ENCODE data around the gene RNU4-1.
A peak's percentile ranks its signal among the peaks of the same experiment; 100 is the strongest.

RNU4-1 gene

DNA sequence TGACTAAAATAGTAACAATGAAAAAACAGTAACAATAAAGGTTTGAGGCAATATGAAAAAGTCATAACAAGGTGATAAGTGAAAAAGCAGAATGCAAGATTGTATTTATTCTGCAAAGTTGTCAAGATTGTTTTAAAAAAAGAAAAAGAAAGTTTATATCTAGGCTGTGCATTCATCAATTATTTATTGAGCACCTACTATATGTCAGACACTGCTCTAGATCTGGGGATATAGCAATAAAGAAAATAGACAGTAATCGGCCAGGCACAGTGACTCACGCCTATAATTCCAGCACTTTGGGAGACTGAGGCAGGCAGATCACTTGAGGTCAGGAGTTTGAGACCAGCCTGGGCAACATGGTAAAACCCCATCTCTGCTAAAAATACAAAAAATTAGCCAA, 30.7 kb upstream of the RNU4-1 start:
- Histone ChIP-seq H3K27me3 (no peaks in the 10 kb centered on the region), H3K4me1 (no peaks in the 10 kb centered on the region)
- DNase-seq, result no peak

DNA sequence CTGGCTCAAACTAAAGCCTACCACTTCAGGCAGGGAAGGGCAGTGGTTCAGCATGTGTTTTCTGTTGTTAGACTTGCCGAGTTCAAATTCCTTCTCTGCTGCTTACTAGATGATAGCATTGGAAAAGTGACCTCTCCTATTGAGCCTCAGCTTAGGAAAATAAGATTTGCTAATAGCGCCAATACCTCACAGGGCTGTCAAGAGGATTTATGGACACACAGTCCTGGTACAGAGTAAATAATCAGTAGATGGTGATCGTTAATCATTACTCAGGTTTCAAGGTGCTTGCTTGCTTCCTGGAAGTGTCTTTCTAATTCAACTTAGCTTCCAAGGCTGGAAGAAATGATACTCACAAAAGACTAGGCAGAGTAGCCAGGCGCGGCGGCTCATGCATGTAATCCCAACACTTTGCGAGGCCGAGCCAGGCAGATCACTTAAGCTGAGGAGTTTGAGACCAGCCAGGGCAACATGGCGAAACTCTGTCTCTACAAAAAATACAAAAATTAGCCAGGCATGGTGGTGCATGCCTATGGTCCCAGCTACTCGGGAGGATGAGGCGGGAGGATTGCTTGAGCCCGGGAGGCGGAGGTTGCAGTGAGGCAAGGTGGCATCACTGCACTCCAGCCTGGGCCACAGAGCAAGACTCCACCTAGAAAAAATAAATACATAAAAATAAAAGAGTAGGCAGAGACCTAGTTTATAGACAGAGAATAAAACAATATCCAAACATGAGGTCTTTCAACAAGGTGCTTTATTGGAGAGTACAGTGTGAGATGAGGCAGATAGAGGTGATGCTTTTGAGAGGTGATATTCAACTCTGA, 28.6 kb upstream of the RNU4-1 start:
- DNase-seq, result no peak
- no peak overlapping the region for H3K4me3 ChIP-seq (ENCODE audit: low read depth, low read length)
- H3K27me3 ChIP-seq, result no peaks in the 10 kb centered on the region
- no peaks in the 10 kb centered on the region for H3K36me3 ChIP-seq
- TF ChIP-seq, protein P1, sequence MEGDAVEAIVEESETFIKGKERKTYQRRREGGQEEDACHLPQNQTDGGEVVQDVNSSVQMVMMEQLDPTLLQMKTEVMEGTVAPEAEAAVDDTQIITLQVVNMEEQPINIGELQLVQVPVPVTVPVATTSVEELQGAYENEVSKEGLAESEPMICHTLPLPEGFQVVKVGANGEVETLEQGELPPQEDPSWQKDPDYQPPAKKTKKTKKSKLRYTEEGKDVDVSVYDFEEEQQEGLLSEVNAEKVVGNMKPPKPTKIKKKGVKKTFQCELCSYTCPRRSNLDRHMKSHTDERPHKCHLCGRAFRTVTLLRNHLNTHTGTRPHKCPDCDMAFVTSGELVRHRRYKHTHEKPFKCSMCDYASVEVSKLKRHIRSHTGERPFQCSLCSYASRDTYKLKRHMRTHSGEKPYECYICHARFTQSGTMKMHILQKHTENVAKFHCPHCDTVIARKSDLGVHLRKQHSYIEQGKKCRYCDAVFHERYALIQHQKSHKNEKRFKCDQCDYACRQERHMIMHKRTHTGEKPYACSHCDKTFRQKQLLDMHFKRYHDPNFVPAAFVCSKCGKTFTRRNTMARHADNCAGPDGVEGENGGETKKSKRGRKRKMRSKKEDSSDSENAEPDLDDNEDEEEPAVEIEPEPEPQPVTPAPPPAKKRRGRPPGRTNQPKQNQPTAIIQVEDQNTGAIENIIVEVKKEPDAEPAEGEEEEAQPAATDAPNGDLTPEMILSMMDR (IDR thresholded peaks at IDR 0.05; ENCODE audit: low read depth, low read length), result no peak
- H3K9me3 ChIP-seq, result no peaks in the 10 kb centered on the region
- H3K4me1 ChIP-seq, result no peaks in the 10 kb centered on the region

More for the DNA sequence above, 30.7 kb upstream of the RNU4-1 start:
- no peak overlapping the region for H3K4me3 ChIP-seq (ENCODE audit: low read depth, low read length)
- no peaks in the 10 kb centered on the region for H3K36me3 ChIP-seq
- H3K9me3 ChIP-seq, result no peaks in the 10 kb centered on the region
- TF ChIP-seq, protein P1 (IDR thresholded peaks at IDR 0.05; ENCODE audit: low read depth, low read length), result no peak

DNA sequence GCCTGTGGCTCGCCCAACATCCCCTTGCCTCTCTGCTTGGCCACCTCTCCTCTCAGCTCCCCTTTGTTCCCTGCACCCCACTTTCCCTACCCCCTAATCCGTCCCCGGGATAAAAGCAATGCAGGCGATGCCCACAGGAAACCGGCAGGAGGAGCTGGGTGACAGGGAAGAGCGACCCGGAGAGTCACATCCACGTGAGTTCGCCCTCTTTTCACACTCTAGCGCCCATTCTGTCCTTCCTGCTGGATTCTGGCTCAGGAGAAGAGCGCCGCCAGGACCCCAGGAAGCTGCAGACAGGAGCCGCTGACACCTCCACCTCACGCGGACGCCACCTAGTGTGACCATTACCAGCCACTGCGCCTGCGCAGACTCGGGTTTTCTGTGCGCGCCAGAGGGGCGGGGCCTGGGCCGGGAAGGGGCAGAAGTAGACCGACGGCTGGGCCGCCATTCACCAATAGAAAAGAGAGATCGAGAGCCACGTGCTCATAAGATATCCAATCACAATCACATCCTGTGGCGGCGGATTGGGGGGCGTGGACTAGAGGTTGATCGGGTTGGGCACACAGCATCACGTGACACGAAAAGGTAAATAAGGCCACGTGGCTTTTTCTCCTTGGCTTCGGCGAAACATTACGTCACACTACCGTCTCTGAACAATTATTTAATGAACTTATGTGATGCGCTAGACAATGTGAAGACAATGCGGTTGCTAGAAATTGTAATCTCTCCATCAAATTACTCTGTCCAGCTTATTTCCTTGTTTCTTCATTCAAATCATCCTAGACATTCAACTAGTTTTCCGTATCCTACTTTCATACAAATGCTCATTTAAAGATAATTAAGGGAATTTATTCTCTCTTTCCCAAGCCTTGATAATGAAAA, 24.4 kb upstream of the RNU4-1 start:
- TF ChIP-seq, protein P1 (IDR thresholded peaks at IDR 0.05; ENCODE audit: low read depth, low read length), result peak; percentile 47
- no peaks in the 10 kb centered on the region for H3K27me3 ChIP-seq
- peak; percentile 100 for DNase-seq
- no peaks in the 10 kb centered on the region for H3K36me3 ChIP-seq
- H3K4me1 ChIP-seq, result no peaks in the 10 kb centered on the region
- peak overlapping the region; percentile 73 for H3K4me3 ChIP-seq (ENCODE audit: low read depth, low read length)
- H3K9me3 ChIP-seq, result no peaks in the 10 kb centered on the region

DNA sequence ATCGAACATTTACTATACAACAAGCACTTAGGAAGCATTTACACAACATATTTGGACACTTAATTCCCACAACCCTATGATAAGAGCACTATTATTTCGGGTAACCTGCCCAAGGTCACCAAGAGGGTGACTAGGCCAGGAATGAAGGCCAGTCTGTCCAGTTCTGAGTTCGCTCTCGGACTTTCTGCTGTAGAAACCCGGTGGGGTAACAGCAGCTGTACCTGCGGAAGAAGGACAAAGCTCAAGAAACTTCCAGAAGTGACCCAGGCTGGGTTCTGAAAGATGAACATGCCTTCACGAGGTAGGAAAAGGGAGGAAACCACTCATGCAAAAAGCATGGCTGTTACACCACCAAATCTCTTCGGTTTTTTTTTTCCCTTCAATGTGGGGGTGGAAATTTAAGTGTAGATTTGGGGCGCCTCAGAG, 23.8 kb upstream of the RNU4-1 start:
- H3K9me3 ChIP-seq, result no peaks in the 10 kb centered on the region
- H3K27me3 ChIP-seq, result no peaks in the 10 kb centered on the region
- H3K4me1 ChIP-seq, result no peaks in the 10 kb centered on the region
- DNase-seq, result no peak
- no peaks in the 10 kb centered on the region for H3K36me3 ChIP-seq
- TF ChIP-seq, protein P1 (IDR thresholded peaks at IDR 0.05; ENCODE audit: low read depth, low read length), result no peak
- peak overlapping the region; percentile 73 for H3K4me3 ChIP-seq (ENCODE audit: low read depth, low read length)

DNA sequence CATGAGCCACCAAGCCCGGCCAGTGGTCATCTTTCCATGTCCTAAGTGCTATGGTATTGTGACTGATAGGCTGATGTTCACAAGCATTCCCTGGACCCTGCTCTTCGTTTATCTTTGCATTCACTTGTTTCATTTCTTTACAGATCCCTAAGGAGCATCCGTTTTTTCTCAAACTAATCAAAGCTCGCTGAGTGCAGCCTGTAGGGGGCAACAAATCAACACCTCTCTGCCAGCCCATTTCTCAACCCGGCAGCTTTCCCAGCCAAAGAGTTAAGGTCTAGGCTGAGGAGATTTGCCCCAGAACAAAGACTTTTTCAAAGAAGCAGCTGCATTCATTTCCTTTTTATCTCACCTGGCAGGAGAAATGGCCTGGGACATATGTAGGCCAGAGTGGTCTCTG, 21.2 kb upstream of the RNU4-1 start:
- Histone ChIP-seq H3K4me1 (no peaks in the 10 kb centered on the region), H3K4me3 (ENCODE audit: low read depth, low read length) (no peak overlapping the region), H3K9me3 (no peaks in the 10 kb centered on the region), H3K27me3 (no peaks in the 10 kb centered on the region), H3K36me3 (no peaks in the 10 kb centered on the region)
- DNase-seq, result no peak
- TF ChIP-seq, protein P1 (IDR thresholded peaks at IDR 0.05; ENCODE audit: low read depth, low read length), result peak; percentile 47
